ENCODE measurements around the gene WNT9B.

DNA sequence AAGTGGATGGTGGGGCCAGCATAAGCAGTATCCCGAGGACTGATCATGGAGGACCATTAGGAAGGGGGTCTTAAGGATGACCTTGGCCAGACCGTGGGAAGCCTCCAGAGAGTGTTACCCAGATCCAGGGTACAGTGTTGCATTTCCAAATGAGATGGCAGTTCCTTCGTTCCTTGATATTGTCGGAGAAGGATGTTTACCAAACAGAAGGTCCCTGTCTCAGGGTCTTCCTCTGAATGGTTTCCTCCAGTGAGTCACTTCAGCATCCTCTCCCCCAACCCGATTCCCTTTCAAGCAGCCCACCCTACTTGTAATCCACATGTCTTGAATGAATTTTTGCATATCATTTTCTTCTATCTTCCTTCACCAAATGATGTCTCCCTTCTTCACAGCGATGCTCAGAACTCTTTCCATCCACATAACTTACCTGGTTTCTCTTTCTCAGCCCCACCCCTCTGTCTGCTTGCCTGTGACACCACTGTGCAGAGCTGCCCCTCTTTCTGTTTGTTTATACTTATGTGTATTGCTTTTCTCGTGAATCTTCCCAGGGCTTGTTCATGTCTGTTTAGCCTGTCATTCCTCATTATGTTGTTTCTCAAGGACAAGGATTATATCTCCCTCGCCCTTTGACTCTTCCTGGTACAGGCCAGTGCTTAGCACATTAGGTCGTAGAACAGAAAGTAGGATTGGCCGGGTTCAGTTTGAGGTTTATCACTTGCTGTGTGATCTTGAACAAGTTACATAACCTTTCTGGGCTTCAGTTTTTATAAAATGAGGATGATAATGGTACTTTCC is 77.3 kb downstream of the WNT9B start:
- TF ChIP-seq EP300 (IDR thresholded peaks at IDR 0.05; ENCODE audit: borderline replicate concordance) = no peak
- TF ChIP-seq CREB1 (IDR thresholded peaks at IDR 0.05; ENCODE audit: low read depth) = no peak
- no peak for TF ChIP-seq NFIC (IDR thresholded peaks at IDR 0.05)
- TF ChIP-seq TEAD4 (IDR thresholded peaks at IDR 0.05) = no peak

Data from Ishikawa (cell line).